ENCODE data around the gene KSR1.

Gene KSR1

GRCh38 chr17:27540318-27541101, 84.3 kb downstream of the KSR1 start:
- Histone ChIP-seq H3K4me3 (ENCODE audit: low read depth, low read length) (no peak overlapping the region), H3K9me3 (ENCODE audit: control insufficient read depth, insufficient read depth, low read depth, low read length) (no peaks in the 10 kb centered on the region), H3K27me3 (ENCODE audit: control insufficient read depth, insufficient read depth, low read length) (no peaks in the 10 kb centered on the region), H3K4me1 (ENCODE audit: control insufficient read depth, insufficient read depth, low read length) (peaks cover 23% of the 10 kb centered on the region; the same call in 1 of the 2 replicates), H3K27ac (ENCODE audit: low read depth, low read length) (no peak overlapping the region), H3K36me3 (ENCODE audit: control insufficient read depth, insufficient read depth, low read length) (no peaks in the 10 kb centered on the region), H3K9ac (ENCODE audit: low read length) (no peak overlapping the region)

- Histone ChIP-seq H3K4me1 (ENCODE audit: control insufficient read depth, insufficient read depth, low read length) (peaks cover 23% of the 10 kb centered on the region; the same call in 1 of the 2 replicates), H3K36me3 (ENCODE audit: control insufficient read depth, insufficient read depth, low read length) (no peaks in the 10 kb centered on the region)
These were observed 85.2 kb downstream of the KSR1 start for GRCh38 chr17:27541301-27542023.

GRCh38 chr17:27542841-27543463, 86.7 kb downstream of the KSR1 start:
- Histone ChIP-seq H3K4me1 (ENCODE audit: control insufficient read depth, insufficient read depth, low read length) (peaks cover 26% of the 10 kb centered on the region; the same call in 1 of the 2 replicates), H3K27me3 (ENCODE audit: control insufficient read depth, insufficient read depth, low read length) (no peaks in the 10 kb centered on the region)

More at GRCh38 chr17:27541301-27542023, 85.2 kb downstream of the KSR1 start:
- Histone ChIP-seq H3K27me3 (ENCODE audit: control insufficient read depth, insufficient read depth, low read length) (no peaks in the 10 kb centered on the region), H3K9ac (ENCODE audit: low read length) (no peak overlapping the region), H3K27ac (ENCODE audit: low read depth, low read length) (no peak overlapping the region), H3K9me3 (ENCODE audit: control insufficient read depth, insufficient read depth, low read depth, low read length) (no peaks in the 10 kb centered on the region), H3K4me3 (ENCODE audit: low read depth, low read length) (no peak overlapping the region)

GRCh38 chr17:27543464-27543856, 87.2 kb downstream of the KSR1 start:
- H3K4me3 ChIP-seq (ENCODE audit: low read depth, low read length) = no peak overlapping the region
- no peak overlapping the region for H3K27ac ChIP-seq (ENCODE audit: low read depth, low read length)
- no peak overlapping the region for H3K9ac ChIP-seq (ENCODE audit: low read length)
- H3K36me3 ChIP-seq (ENCODE audit: control insufficient read depth, insufficient read depth, low read length) = no peaks in the 10 kb centered on the region
- H3K27me3 ChIP-seq (ENCODE audit: control insufficient read depth, insufficient read depth, low read length) = no peaks in the 10 kb centered on the region
- no peaks in the 10 kb centered on the region for H3K9me3 ChIP-seq (ENCODE audit: control insufficient read depth, insufficient read depth, low read depth, low read length)
- H3K4me1 ChIP-seq (ENCODE audit: control insufficient read depth, insufficient read depth, low read length) = peaks cover 26% of the 10 kb centered on the region; the same call in 1 of the 2 replicates

More at GRCh38 chr17:27542841-27543463, 86.7 kb downstream of the KSR1 start:
- Histone ChIP-seq H3K9me3 (ENCODE audit: control insufficient read depth, insufficient read depth, low read depth, low read length) (no peaks in the 10 kb centered on the region), H3K4me3 (ENCODE audit: low read depth, low read length) (no peak overlapping the region), H3K27ac (ENCODE audit: low read depth, low read length) (no peak overlapping the region), H3K9ac (ENCODE audit: low read length) (no peak overlapping the region), H3K36me3 (ENCODE audit: control insufficient read depth, insufficient read depth, low read length) (no peaks in the 10 kb centered on the region)

GRCh38 chr17:27543958-27544349, 87.7 kb downstream of the KSR1 start:
- H3K4me3 ChIP-seq (ENCODE audit: low read depth, low read length) = no peak overlapping the region
- H3K27ac ChIP-seq (ENCODE audit: low read depth, low read length) = no peak overlapping the region
- no peaks in the 10 kb centered on the region for H3K27me3 ChIP-seq (ENCODE audit: control insufficient read depth, insufficient read depth, low read length)
- H3K36me3 ChIP-seq (ENCODE audit: control insufficient read depth, insufficient read depth, low read length) = no peaks in the 10 kb centered on the region
- no peaks in the 10 kb centered on the region for H3K9me3 ChIP-seq (ENCODE audit: control insufficient read depth, insufficient read depth, low read depth, low read length)
- no peak overlapping the region for H3K9ac ChIP-seq (ENCODE audit: low read length)
- peaks cover 26% of the 10 kb centered on the region; the same call in 1 of the 2 replicates for H3K4me1 ChIP-seq (ENCODE audit: control insufficient read depth, insufficient read depth, low read length)

GRCh38 chr17:27544350-27545131, 88.3 kb downstream of the KSR1 start:
- no peak overlapping the region for H3K27ac ChIP-seq (ENCODE audit: low read depth, low read length)
- no peaks in the 10 kb centered on the region for H3K36me3 ChIP-seq (ENCODE audit: control insufficient read depth, insufficient read depth, low read length)
- H3K27me3 ChIP-seq (ENCODE audit: control insufficient read depth, insufficient read depth, low read length) = no peaks in the 10 kb centered on the region
- H3K9me3 ChIP-seq (ENCODE audit: control insufficient read depth, insufficient read depth, low read depth, low read length) = no peaks in the 10 kb centered on the region
- H3K4me1 ChIP-seq (ENCODE audit: control insufficient read depth, insufficient read depth, low read length) = peaks cover 26% of the 10 kb centered on the region; the same call in 1 of the 2 replicates
- H3K9ac ChIP-seq (ENCODE audit: low read length) = no peak overlapping the region
- no peak overlapping the region for H3K4me3 ChIP-seq (ENCODE audit: low read depth, low read length)

- Histone ChIP-seq H3K9me3 (ENCODE audit: control insufficient read depth, insufficient read depth, low read depth, low read length) (no peaks in the 10 kb centered on the region), H3K4me3 (ENCODE audit: low read depth, low read length) (no peak overlapping the region), H3K36me3 (ENCODE audit: control insufficient read depth, insufficient read depth, low read length) (peaks cover 3% of the 10 kb centered on the region; the same call in 1 of the 2 replicates), H3K27me3 (ENCODE audit: control insufficient read depth, insufficient read depth, low read length) (no peaks in the 10 kb centered on the region), H3K27ac (ENCODE audit: low read depth, low read length) (no peak overlapping the region), H3K4me1 (ENCODE audit: control insufficient read depth, insufficient read depth, low read length) (peaks cover 20% of the 10 kb centered on the region; the same call in 1 of the 2 replicates), H3K9ac (ENCODE audit: low read length) (no peak overlapping the region)
These were observed 89.4 kb downstream of the KSR1 start for GRCh38 chr17:27545562-27546229.

GRCh38 chr17:27546624-27547300, 90.5 kb downstream of the KSR1 start:
- peaks cover 4% of the 10 kb centered on the region; the same call in 1 of the 2 replicates for H3K36me3 ChIP-seq (ENCODE audit: control insufficient read depth, insufficient read depth, low read length)
- no peaks in the 10 kb centered on the region for H3K27me3 ChIP-seq (ENCODE audit: control insufficient read depth, insufficient read depth, low read length)
- H3K4me3 ChIP-seq (ENCODE audit: low read depth, low read length) = no peak overlapping the region
- H3K9me3 ChIP-seq (ENCODE audit: control insufficient read depth, insufficient read depth, low read depth, low read length) = no peaks in the 10 kb centered on the region
- peaks cover 29% of the 10 kb centered on the region; the same call in 1 of the 2 replicates for H3K4me1 ChIP-seq (ENCODE audit: control insufficient read depth, insufficient read depth, low read length)
- no peak overlapping the region for H3K9ac ChIP-seq (ENCODE audit: low read length)
- H3K27ac ChIP-seq (ENCODE audit: low read depth, low read length) = no peak overlapping the region

- Histone ChIP-seq H3K27ac (ENCODE audit: low read depth, low read length) (no peak overlapping the region), H3K36me3 (ENCODE audit: control insufficient read depth, insufficient read depth, low read length) (peaks cover 4% of the 10 kb centered on the region; the same call in 1 of the 2 replicates), H3K4me3 (ENCODE audit: low read depth, low read length) (no peak overlapping the region), H3K27me3 (ENCODE audit: control insufficient read depth, insufficient read depth, low read length) (no peaks in the 10 kb centered on the region), H3K4me1 (ENCODE audit: control insufficient read depth, insufficient read depth, low read length) (peaks cover 34% of the 10 kb centered on the region; the same call in 1 of the 2 replicates), H3K9me3 (ENCODE audit: control insufficient read depth, insufficient read depth, low read depth, low read length) (no peaks in the 10 kb centered on the region), H3K9ac (ENCODE audit: low read length) (no peak overlapping the region)
These were observed 91.0 kb downstream of the KSR1 start for GRCh38 chr17:27547301-27547683.

Measured in HUES6 (cell line).